ENCODE measurements around the gene OXT.

DNA sequence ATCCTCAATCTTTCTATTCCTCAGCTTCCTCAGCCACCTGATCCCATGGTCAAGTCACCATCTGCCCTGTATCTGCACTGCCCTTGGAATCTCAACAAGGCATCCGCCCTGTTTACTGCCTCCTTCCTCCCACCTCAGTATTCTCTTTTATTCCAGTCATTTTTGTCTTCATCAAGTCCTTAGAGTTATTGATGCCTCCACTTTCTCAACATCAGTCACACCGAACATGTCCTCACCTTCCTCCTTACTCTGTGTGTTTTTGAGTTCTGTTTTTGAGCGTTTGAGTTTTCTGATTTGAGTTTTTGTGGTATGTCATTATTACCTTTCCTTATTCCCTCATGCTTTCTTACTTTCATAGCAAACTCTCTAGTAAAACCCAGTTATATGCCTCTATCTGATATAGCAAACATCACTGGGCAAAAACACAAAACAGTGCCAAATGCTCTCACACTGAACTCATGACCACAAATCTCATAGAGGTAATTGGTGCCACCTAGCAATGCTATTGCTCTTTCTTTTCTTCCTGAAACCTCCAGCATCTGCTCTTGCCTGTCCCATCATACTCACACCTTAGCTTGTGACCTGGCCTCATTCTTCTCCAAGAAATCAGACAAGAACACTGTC is 39.8 kb upstream of the OXT start:
- TF ChIP-seq CTCF (IDR thresholded peaks at IDR 0.05): no peak
- no peak for TF ChIP-seq POLR2A (IDR thresholded peaks at IDR 0.05)

Measured in body of pancreas (tissue), 4 donors.